ENCODE measurements around the gene OR4A16. TPM values are rescaled to one million over a fixed set of nuclear protein-coding genes. Genes with fewer than 3 reads are reported as not detected.

The OR4A16 gene, protein sequence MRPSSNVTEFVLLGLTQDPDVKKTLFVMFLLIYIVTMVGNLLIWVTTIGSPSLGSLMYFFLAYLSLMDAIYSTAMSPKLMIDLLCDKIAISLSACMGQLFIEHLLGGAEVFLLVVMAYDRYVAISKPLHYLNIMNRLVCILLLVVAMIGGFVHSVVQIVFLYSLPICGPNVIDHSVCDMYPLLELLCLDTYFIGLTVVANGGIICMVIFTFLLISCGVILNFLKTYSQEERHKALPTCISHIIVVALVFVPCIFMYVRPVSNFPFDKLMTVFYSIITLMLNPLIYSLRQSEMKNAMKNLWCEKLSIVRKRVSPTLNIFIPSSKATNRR
- total RNA-seq, result not detected

DNA sequence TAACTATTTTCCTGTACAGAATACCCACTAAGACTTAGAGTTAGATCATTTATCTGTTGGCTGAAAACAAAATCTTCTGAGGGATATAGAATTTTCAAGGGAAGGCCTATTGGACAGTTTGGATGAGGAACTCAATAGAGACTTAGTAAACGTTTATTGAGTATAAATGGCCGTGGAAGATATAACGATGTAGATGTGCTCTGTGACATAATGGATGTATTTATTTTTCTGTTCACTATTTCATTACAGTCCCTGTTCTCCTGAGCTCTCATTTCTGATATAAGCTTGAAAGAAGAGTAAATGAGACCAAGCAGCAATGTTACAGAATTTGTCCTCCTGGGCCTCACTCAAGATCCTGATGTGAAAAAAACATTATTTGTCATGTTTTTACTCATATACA lies at the start of gene OR4A16:
OR4A16 (plus strand) TSS at position 301 of the 400 bp plus-strand sequence; CDS start at position 301, 0 bp downstream.

DNA sequence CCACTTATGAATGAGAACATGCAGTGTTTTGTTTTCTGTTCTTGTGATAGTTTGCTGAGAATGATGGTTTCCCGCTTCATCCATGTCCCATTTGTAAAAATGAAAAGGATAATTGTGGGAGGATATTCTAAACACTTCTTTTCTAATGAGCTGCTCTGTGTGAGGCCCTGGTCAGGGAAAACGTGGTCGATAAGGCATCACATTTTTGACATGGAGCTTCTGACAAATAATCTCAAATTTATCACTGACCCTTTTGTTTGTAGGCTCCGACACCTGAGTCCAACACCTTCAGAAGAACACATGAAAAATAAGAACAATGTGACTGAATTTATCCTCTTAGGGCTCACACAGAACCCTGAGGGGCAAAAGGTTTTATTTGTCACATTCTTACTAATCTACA lies 24.7 kb downstream of the OR4A16 start, which contains the start of gene OR4A15:
OR4A15 (plus strand) TSS at position 301 of the 400 bp plus-strand sequence; CDS start at position 301, 0 bp downstream.

Other genes starting within 250 kb of the OR4A16 start
- not detected for gene TRIM48, start 81.0 kb upstream of the OR4A16 start, total RNA-seq
- gene OR4A15, start 24.8 kb downstream of the OR4A16 start, total RNA-seq, result not detected
- not detected for gene OR4C15, start 211.3 kb downstream of the OR4A16 start, total RNA-seq
- not detected for gene OR4C16, start 228.9 kb downstream of the OR4A16 start, total RNA-seq